DLD1 (cell line): ENCODE data around the gene CNTN4.

ENCODE experiments used
- in situ Hi-C: cut with HindIII; loops from 2 replicates; pipeline ENCODE4 v1.10.0; 2017; ENCODE audit warnings: low sequenced_read_pairs

Gene CNTN4

GRCh38 chr3:2148561-2149340 is 50.1 kb downstream of the CNTN4 start:
- in situ Hi-C loops = no loop called here

- in situ Hi-C loops = no loop called here
These were observed 54.4 kb downstream of the CNTN4 start for GRCh38 chr3:2153053-2153452.

GRCh38 chr3:2153547-2153946 is 54.9 kb downstream of the CNTN4 start:
- in situ Hi-C loops = no loop called here

- in situ Hi-C loops = no loop called here
These were observed 56.0 kb downstream of the CNTN4 start for GRCh38 chr3:2154621-2155020.

GRCh38 chr3:2156244-2156847 is 57.7 kb downstream of the CNTN4 start:
- in situ Hi-C loops = no loop called here

- in situ Hi-C loops = no loop called here
These were observed 60.2 kb downstream of the CNTN4 start for GRCh38 chr3:2158828-2159227.

- in situ Hi-C loops = no loop called here
These were observed 67.9 kb downstream of the CNTN4 start for GRCh38 chr3:2166552-2166951.

GRCh38 chr3:2172561-2173171 is 74.0 kb downstream of the CNTN4 start:
- in situ Hi-C loops = no loop called here

GRCh38 chr3:2180634-2181033 is 82.0 kb downstream of the CNTN4 start:
- in situ Hi-C loops = no loop called here

- in situ Hi-C loops = no loop called here
These were observed 100.2 kb downstream of the CNTN4 start for GRCh38 chr3:2198776-2199279.

GRCh38 chr3:2204054-2204453 is 105.4 kb downstream of the CNTN4 start:
- in situ Hi-C loops = no loop called here

- in situ Hi-C loops = no loop called here
These were observed 107.0 kb downstream of the CNTN4 start for GRCh38 chr3:2205692-2206091.

GRCh38 chr3:2206536-2206935 is 107.9 kb downstream of the CNTN4 start:
- in situ Hi-C loops = no loop called here

- in situ Hi-C loops = no loop called here
These were observed 112.9 kb downstream of the CNTN4 start for GRCh38 chr3:2211568-2211967.

- in situ Hi-C loops = no loop called here
These were observed 113.5 kb downstream of the CNTN4 start for GRCh38 chr3:2212206-2212605.

- in situ Hi-C loops = no loop called here
These were observed 119.7 kb downstream of the CNTN4 start for GRCh38 chr3:2218375-2218774.

GRCh38 chr3:2218816-2219215 is 120.2 kb downstream of the CNTN4 start:
- in situ Hi-C loops = no loop called here

GRCh38 chr3:2236203-2236602 is 137.5 kb downstream of the CNTN4 start:
- in situ Hi-C loops = no loop called here

- in situ Hi-C loops = no loop called here
These were observed 145.5 kb downstream of the CNTN4 start for GRCh38 chr3:2244137-2244536.

- in situ Hi-C loops = no loop called here
These were observed 148.4 kb downstream of the CNTN4 start for GRCh38 chr3:2246873-2247648.

GRCh38 chr3:2247831-2248230 is 149.2 kb downstream of the CNTN4 start:
- in situ Hi-C loops = no loop called here
